GM18870 (cell line): ENCODE measurements around the gene TBC1D17.

Experiments used
- ATAC-seq: cut with Tn5 transposase; IDR thresholded peaks from one replicate; pipeline ENCODE4 v1.9.1; 2021; ENCODE audit warnings: moderate library complexity; ENCODE audit not compliant: unreplicated experiment

TBC1D17 gene

DNA sequence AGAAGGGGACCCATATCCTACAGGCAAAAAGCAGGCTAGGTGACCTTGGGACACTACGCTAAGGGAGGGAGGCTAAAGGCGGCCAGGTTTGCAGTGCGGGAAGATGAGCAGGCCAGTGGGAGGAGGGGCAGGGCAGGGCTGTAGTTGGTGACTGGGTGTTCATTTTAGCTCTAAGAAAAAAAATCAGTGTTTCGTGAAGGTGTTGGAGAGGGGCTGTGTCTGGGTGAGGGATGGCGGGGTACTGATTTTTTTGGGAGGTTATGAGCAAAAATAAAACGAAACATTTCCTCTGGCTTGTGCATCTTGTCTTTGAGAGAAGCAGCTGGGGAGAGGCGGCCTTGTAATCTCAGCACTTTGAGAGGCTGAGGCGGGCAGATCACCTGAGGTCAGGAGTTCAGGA lies 56.1 kb downstream of the TBC1D17 start:
- ATAC-seq = no peak

DNA sequence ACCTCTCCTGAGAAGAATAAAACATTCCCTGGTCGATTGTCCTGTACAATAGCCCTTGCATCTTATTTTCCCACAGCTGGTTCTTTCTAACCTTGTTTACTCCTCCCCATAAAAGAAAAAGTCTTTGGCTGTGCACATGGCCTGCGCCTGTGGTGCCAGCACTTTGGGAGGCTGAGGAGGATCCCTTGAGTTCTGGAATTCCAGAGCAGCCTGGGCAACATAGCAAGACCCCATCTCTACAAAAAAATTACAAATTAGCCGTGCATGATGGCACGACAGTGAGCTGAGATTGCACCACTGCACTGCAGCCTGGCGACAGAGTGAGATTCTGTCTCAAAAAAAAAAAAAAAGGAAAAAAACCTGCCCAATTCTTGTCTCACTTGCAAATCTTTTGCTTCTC lies 59.0 kb downstream of the TBC1D17 start:
- ATAC-seq = no peak

DNA sequence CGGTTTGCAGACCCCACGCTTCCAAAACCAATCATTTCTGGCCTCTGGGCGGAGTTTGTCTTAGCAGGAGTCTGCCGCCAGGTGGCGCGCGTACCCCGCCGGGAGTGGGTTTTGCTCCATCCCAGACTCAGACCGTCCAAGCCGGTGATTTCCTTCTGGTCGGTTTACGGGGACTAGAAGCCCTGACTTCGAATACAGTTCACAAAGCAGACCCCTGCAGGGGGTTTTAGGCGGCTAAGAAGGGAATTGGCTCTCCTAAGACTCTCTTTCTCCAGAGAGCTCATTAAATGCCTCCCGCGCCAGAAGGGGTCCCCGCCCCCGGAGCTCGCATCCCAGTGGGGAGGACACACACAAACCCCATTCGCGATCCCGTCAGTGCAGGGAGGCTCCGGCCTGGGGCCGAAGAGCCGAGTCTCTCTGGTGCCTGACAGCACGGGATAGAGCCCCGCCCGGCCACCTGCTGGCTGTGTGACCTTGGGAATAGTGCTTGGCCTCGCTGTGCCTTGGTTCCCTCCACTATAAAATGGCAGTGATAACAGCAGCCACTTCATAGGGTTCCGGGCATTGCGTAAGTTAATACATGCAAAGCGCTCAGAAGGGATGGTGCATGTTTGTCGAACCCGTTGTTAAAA lies 60.4 kb downstream of the TBC1D17 start:
- ATAC-seq = no peak
